WERI-Rb-1 (cell line): ENCODE results near the gene P2RX6.
"Not testable (repeated sequence)": the region's sequence is repeated elsewhere in the genome, so short reads cannot be mapped to it uniquely, and the experiment has no call there.

Experiments
- DNase-seq: peaks from one replicate; pipeline ENCODE4 v3.0.0-alpha.2; 2020
- H3K27ac ChIP-seq: fragments of 250-450 bp; sonication (Bioruptor Pico); 2 replicates; pipeline ENCODE4 v1.5.1; 2020; ENCODE audit warnings: mild to moderate bottlenecking, moderate library complexity
- H3K27me3 ChIP-seq: fragments of 250-450 bp; sonication (Bioruptor Pico); 2 replicates; pipeline ENCODE4 v1.5.1; 2021; ENCODE audit warnings: mild to moderate bottlenecking, low read depth, moderate library complexity; ENCODE audit not compliant: insufficient read depth, severe bottlenecking
- H3K36me3 ChIP-seq: fragments of 250-450 bp; sonication (Bioruptor Pico); 2 replicates; pipeline ENCODE4 v1.5.1; 2020; ENCODE audit warnings: mild to moderate bottlenecking, moderate library complexity
- H3K4me3 ChIP-seq: 2 replicates; pipeline ENCODE4 v1.5.1; 2011; ENCODE audit warnings: low read depth, mild to moderate bottlenecking, control low read depth, low read length
- H3K9me3 ChIP-seq: fragments of 250-450 bp; sonication (Bioruptor Pico); 2 replicates; pipeline ENCODE4 v1.5.1; 2021; ENCODE audit warnings: mild to moderate bottlenecking, moderate library complexity; ENCODE audit not compliant: severe bottlenecking
- TF ChIP-seq, protein P1 (sequence below): IDR thresholded peaks from 2 replicates; pipeline ENCODE4 v1.5.1; 2011; ENCODE audit warnings: low read depth, mild to moderate bottlenecking, control low read depth, inconsistent platforms, low read length

Gene P2RX6

DNA sequence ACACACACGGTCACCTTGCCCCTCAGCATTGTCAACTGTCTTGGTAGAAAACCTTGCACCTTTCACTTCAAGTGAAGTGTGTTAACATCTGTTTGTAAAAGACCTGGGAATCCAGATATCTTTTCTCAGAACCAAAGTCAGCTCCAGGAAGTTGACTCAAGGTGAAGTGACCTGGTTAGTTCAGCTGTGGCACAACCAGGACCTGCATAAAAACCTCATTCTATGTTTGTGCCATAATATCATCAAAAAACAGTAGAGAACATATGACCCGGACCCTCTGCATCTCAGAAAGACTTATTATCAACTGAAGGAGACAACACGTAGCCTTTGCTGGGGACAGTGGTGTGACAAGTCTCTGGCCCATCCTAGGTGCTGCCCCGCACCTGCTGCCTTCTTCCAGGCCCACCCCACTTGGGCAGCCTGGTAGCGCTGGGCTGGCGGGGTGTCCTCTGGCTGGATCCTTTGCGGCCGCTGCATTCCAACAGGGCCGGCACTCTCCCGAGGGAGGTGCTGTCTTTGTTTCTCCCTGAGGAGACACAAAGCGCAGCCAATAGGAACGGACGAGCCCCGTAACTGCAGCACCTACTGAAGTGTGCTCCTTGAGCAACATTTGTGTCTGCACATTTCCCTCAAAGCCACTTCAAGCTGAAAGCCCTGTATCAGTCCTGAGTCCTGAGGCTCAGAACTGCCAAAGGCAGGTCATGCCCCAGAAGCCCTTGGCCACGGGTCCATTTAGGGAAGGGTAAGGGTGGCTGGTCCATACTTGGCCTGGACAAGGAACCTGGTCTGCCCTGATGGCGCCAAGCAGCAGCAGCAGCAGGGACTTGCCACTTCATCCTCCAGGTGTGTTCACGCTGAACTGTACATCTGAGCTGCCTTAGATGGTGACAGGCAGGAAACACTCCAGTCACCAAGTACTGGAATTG lies 56.0 kb downstream of the P2RX6 start:
- H3K27me3 ChIP-seq, result no peaks in the 10 kb centered on the region
- H3K36me3 ChIP-seq, result no peaks in the 10 kb centered on the region
- TF ChIP-seq, protein P1, sequence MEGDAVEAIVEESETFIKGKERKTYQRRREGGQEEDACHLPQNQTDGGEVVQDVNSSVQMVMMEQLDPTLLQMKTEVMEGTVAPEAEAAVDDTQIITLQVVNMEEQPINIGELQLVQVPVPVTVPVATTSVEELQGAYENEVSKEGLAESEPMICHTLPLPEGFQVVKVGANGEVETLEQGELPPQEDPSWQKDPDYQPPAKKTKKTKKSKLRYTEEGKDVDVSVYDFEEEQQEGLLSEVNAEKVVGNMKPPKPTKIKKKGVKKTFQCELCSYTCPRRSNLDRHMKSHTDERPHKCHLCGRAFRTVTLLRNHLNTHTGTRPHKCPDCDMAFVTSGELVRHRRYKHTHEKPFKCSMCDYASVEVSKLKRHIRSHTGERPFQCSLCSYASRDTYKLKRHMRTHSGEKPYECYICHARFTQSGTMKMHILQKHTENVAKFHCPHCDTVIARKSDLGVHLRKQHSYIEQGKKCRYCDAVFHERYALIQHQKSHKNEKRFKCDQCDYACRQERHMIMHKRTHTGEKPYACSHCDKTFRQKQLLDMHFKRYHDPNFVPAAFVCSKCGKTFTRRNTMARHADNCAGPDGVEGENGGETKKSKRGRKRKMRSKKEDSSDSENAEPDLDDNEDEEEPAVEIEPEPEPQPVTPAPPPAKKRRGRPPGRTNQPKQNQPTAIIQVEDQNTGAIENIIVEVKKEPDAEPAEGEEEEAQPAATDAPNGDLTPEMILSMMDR, result no peak
- H3K4me3 ChIP-seq, result no peak overlapping the region
- DNase-seq, result no peak
- H3K9me3 ChIP-seq, result no peaks in the 10 kb centered on the region
- no peak overlapping the region for H3K27ac ChIP-seq

DNA sequence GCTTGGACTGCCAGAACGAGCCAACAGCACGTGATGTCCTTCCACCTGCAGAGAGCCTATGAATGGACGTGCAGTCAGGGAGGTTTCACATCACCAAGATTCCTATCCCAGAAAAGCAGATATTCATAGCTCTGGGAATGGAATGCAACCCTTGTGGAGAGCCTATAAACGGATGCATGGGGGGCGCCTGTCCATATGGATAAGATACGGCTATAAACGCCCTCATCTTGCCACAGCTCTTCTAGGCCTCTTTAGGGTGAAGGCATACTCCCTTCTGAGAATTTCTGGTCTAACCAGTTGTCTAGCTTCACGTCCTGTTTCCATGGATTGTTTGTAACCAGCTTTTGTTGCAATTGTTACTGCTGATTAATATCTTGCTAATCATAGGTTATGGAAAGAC lies 56.8 kb downstream of the P2RX6 start:
- H3K4me3 ChIP-seq, H3K27me3 ChIP-seq, H3K27ac ChIP-seq: not testable (repeated sequence)

DNA sequence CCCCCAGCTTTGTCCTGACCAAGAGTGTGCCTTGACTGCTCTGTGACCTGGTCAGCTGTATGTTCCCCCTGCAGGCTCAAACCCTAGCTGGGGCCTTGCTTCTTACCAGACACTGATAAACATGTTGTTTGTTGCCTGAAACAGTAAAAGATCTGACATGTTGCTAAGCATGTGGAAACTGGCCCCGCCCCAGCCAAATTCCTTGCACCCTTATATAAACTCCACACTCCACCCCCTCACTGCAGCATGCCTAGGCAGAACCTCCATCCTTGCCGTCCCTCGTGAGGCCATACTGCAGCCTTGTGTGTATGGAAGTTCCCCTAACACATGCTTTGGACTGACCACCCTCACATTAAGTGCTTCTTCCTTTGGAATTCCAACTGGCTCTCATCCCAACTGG lies 58.1 kb downstream of the P2RX6 start:
- Histone ChIP-seq H3K4me3 (no peak overlapping the region), H3K9me3 (no peaks in the 10 kb centered on the region), H3K27ac (no peak overlapping the region), H3K27me3 (no peaks in the 10 kb centered on the region), H3K36me3 (no peaks in the 10 kb centered on the region)
- TF ChIP-seq, protein P1, result no peak
- DNase-seq, result no peak

More for the DNA sequence above, 56.8 kb downstream of the P2RX6 start:
- not testable (repeated sequence) for DNase-seq, H3K36me3 ChIP-seq, H3K9me3 ChIP-seq

DNA sequence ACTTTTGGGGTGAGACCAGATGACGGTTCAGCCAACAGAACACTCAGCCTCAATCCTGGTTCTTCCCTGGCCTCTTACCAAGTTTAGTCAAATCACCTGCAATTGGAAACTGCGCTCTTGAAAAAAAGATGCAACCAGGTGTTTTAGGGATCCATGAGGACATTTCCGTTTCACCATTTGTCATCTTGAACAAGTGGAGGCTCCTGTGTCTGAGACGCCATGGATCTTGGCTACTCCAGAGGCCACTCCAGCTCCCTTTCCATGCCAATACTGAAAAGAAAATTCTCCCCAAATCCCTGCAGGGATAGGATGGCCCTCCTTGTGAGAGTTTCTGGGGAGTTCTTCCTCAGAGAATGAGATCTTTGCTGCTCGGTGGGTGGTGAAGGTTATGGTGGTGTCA lies 58.5 kb downstream of the P2RX6 start:
- Histone ChIP-seq H3K27ac (no peak overlapping the region), H3K27me3 (no peaks in the 10 kb centered on the region), H3K36me3 (no peaks in the 10 kb centered on the region), H3K4me3 (no peak overlapping the region), H3K9me3 (no peaks in the 10 kb centered on the region)
- TF ChIP-seq, protein P1, result no peak
- DNase-seq, result no peak

DNA sequence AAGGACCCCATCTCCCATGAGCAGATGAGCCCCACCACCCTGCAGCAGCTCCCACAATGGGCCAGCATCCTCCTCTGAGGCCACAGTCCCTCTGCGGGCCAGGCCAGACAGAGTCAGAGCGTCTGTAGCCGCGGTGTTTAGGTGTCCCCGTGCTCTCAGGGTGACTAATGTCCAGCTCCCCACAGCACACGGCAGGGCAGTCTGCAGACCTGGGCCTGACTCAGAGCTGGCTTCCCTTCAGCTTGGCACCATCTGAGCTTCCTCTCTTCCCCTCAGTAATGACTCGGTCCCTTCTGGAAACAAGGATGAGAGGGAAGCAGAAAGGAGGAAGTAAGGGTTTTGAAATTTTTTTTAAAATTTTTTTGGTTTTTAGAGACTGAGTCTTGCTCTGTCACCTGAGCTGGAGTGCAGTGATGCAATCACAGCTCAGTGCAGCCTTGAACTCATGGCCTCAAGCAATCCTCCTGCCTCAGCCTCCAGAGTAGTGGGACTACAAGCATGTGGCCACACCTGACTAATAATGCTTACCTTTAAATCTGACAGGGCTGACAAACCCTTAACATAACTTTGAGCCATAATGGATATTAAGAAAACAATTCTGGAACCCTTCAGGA lies 59.2 kb downstream of the P2RX6 start:
- no peaks in the 10 kb centered on the region for H3K27me3 ChIP-seq
- H3K9me3 ChIP-seq, result no peaks in the 10 kb centered on the region
- no peak overlapping the region for H3K4me3 ChIP-seq
- DNase-seq, result no peak
- TF ChIP-seq, protein P1, result no peak
- H3K36me3 ChIP-seq, result no peaks in the 10 kb centered on the region
- H3K27ac ChIP-seq, result no peak overlapping the region

DNA sequence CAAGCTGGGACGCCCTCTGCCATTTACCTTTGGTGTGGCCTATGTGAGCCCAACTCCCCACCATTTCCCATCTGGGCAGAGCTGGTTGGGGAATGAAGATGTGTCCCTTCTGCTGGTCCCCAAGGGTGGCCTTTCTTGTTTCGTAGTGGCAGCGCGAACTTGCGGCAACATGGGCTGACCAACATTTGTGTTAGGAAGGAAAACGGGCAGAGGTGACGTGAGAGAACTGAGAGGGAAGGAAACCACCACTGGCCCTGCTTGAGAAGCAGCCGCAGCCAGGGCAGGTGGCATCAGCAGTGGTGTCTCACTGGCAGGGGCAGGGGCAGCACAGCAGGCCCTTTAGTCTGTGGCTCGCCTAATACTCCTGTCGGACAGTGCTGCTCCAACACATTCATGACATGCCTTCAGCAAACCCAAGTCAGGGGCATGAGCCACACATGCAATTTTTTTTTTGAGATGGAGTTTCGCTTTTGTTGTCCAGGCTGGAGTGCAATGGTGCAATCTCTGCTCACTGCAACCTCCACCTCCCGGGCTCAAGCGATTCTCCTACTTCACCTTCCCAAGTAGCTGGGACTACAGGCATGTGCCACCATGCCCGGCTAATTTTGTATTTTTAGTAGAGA lies 60.7 kb downstream of the P2RX6 start:
- H3K36me3 ChIP-seq, result no peaks in the 10 kb centered on the region
- H3K27me3 ChIP-seq, result no peaks in the 10 kb centered on the region
- TF ChIP-seq, protein P1, result no peak
- H3K27ac ChIP-seq, result no peak overlapping the region
- no peak for DNase-seq
- H3K9me3 ChIP-seq, result no peaks in the 10 kb centered on the region
- H3K4me3 ChIP-seq, result no peak overlapping the region
